GM10266 (cell line): ENCODE results near the gene TPPP.

Source experiments
- DNase-seq: peaks from one replicate; pipeline ENCODE4 v3.0.0; 2012; ENCODE audit errors: extremely low spot score
- TF ChIP-seq, protein P1 (sequence below): IDR thresholded peaks from 2 replicates; pipeline ENCODE4 v1.5.1; 2012; ENCODE audit warnings: mild to moderate bottlenecking, low read depth; ENCODE audit not compliant: control insufficient read depth, insufficient read depth; ENCODE audit errors: missing control alignments

The TPPP gene

DNA sequence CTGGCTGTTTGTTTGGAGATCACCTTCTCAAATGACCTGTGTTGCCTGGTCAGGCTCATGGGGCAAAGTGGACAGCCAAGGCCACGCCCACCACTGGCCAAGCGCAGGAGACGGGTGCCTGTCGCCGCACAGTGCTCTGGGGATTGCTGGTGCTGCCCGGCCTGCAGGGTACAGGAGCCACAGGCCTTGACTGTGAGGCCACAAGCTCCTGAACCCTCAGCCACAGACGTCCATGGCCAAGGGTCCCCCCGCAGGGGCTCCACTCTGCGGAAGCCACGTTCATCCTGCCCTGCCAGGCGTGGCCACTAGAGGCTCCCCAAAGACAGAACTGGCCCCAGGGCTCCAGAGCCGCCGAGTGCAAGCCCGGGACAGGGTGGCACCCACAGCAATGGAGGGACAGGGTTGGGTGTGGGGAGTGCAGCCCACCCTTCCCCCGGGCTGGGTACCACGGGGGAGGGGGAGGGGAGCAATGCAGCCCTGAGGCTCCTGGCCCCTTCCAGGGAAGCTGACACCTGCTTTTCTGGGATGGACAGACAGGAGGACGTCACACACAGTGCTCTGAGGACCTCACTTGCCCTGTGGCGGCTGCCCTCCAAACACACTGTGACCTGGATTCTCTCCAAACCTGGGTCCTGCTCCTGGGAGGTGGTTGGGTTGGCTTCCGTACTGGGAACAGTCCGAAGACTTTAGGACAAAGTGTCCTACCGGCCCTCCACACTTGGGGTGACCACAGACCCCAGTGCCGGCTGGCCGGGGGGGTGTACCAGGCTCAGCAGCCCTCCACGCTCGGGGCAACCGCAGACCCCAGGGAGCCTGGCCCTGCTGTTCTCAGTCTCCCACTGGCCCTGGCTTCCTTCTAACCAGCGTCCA, 21.5 kb downstream of the TPPP start:
- DNase-seq: peak; percentile 88

DNA sequence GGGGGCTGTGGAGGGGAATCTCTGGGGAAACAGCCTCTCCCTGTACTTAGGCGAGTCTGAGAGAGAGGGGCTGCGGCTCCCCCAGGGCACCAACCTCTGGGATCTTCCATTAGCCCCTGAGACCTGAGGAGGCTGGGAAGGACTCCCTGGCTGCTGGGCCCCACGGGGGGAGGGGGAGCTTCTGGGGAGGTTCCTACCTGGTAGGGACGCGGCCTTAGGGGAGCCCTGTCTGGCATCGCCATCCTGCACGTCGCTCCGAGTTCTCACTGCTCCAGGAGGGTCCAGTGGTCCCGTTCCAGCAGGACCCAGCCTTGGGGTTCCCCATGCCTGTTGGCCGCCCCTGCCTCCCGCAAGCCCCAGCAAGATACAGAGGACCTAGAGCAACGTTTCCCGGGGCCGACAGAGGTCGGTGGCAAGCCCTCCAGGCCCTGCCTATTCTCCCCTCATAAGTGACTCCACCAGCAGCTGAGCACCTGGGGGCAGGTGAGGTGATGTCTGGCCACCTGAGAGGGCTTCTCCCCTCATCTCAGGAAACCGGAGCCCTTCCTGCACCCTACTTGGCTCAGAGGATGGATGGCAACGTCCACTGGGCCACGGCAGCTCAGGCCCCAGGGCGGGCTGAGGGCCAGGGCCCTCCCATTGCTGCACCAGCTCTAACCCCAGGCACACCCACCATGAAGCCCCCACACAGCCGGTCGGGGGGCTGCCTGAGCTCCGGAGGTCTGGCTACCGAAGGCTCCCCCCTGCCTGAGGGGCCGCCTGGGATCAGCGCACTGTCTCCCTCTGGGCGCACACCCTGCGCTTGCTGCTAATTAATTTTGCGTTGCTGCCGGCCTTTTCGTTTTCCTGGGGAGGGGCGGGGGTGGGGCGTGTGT, 22.5 kb downstream of the TPPP start:
- TF ChIP-seq, protein P1, sequence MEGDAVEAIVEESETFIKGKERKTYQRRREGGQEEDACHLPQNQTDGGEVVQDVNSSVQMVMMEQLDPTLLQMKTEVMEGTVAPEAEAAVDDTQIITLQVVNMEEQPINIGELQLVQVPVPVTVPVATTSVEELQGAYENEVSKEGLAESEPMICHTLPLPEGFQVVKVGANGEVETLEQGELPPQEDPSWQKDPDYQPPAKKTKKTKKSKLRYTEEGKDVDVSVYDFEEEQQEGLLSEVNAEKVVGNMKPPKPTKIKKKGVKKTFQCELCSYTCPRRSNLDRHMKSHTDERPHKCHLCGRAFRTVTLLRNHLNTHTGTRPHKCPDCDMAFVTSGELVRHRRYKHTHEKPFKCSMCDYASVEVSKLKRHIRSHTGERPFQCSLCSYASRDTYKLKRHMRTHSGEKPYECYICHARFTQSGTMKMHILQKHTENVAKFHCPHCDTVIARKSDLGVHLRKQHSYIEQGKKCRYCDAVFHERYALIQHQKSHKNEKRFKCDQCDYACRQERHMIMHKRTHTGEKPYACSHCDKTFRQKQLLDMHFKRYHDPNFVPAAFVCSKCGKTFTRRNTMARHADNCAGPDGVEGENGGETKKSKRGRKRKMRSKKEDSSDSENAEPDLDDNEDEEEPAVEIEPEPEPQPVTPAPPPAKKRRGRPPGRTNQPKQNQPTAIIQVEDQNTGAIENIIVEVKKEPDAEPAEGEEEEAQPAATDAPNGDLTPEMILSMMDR: no peak
- no peak for DNase-seq

More for the DNA sequence above, 21.5 kb downstream of the TPPP start:
- TF ChIP-seq, protein P1: peak; percentile 87

DNA sequence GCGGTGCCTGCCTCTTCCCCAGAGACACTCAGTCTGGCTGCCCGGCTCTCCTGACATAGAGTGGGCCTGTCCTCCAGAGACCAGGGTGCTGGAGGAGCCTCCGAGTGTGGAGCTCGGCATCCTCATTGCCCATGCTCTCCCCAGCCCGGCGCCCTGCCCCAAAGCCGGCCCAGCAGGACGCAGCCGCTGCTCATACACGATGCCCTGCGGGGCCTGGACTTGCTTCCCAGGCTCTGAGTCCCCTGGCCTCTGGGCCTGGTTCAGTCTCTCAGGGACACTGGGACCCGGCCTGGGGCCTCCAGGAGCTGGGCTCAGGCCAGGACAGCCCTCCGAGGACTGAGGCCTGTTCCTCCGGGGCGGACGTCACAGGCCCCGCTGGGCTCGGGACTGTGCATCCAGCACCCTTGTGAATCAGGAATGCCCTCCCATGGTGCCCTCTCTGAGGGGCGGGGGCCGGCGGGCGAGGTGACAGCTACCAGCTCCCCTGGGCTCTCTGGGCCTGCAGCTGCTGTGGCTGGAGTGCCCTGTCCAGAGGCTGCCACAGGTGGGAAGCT, 23.2 kb downstream of the TPPP start:
- TF ChIP-seq, protein P1: no peak
- DNase-seq: no peak

DNA sequence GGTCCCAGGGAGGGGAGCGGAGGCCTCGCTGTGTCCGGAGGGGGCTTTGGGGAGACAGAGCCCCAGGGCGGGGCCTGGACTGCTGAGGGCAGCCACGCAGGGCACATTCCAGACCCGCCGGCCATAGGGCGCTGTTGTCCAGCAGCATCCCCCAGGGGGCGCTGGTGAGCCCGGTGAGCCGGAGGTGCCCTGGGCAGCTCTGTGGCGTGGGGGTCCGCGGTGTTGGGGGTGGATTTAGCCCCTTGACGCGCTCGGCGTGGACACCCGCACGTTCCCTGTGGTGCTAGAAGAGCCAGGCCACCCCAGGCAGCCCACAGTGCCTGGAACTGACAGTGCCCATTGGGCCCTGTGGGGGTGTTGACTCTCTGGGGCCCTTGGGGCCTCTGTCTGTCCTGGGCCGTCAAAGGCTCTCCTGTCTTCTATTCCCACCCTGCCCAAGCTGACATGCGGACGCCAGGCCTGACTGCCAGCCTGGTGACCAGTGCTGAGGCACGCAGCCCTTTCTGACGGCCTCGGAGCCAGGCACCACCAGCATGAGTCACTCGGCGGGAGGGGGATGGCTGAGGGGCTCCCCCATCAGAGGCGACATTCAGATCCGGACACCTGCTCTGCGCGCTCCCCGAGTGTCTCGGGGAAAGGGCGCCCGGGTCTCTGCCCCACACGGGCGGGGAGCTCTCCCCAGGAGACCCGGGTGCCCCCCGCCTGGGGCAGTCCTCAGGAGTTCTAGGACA, 23.9 kb downstream of the TPPP start:
- peak; percentile 69 for DNase-seq
- TF ChIP-seq, protein P1: peak; percentile 62

DNA sequence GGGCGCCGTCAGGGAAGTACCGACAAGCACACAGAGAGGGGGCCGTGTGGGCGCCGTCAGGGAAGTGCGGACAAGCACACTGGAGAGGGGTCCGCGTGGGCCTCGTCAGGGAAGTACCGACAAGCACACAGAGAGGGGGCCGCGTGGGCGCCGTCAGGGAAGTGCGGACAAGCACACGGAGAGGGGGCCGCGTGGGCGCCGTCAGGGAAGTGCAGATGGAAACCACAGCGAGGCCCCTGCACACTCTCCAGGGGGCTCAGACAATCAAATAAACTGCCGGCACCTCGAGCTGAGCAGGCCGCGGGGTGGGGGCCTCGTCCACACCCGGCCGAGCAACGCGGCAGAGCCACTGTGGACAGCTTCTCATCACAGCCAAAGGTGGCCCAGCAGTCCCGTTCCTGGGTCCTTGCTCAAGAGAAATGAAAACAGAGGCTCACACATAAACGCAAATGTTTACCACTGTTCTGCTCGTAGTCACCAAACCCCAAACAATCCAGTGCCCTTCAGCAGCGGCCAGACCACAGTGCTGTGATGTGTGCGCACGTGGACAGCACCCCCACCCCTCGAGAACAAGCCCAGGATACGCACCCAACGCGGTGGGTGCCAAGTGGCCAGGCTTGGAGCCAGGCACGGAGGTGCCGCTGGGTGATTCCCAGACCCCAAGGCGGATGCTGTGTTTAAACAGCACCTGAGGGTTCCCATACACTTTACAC, 24.7 kb downstream of the TPPP start:
- TF ChIP-seq, protein P1: no peak

DNA sequence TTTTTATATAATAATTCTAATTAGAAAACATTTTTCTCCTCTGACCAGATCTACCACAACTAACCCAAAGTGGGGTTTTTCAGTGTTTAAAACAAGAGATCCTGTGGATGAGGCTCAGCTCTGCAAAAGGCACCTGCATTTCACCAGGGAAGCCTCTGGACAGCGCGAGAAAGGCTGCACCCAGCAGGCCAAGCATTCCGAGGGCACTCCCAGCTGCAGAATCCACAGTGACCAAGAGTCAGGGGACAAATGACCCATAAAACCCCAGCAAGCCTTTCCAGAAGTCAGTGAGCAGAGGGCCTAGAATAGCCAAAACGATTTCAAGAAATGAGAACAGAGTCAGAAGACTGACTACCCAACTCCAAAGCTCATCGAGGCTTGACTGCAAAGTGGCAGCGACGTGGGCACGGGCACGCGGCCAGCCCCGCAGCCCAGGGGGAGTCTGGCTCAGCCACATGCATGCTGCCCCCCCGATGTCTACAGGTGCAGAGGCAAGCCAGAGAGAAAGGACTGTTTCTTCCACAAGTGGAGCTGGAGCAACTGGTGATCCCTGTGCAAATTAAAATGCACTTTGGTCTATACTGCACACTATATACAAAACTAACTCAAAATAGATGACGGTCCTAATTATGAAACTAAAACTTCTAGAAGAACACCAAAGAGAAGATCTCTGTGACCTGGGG, 26.2 kb downstream of the TPPP start:
- no peak for DNase-seq
- TF ChIP-seq, protein P1: no peak

More for the DNA sequence above, 24.7 kb downstream of the TPPP start:
- no peak for DNase-seq
